Fibroblast of pulmonary artery (primary cell): ENCODE results near the gene KLHL26.

Source experiments
- DNase-seq: peaks from one replicate; pipeline ENCODE4 v3.0.0-alpha.2; 2010; ENCODE audit warnings: low read depth
- H3K4me3 ChIP-seq: replicated peaks from 2 replicates; pipeline ENCODE4 v1.5.1; 2011; ENCODE audit warnings: low read depth, mild to moderate bottlenecking, control low read depth, low read length, moderate library complexity
- CTCF ChIP-seq: IDR thresholded peaks from 2 replicates; pipeline ENCODE4 v1.5.1; 2011; ENCODE audit warnings: mild to moderate bottlenecking, control low read depth, low read length, inconsistent platforms; ENCODE audit errors: missing control alignments

Gene KLHL26

DNA sequence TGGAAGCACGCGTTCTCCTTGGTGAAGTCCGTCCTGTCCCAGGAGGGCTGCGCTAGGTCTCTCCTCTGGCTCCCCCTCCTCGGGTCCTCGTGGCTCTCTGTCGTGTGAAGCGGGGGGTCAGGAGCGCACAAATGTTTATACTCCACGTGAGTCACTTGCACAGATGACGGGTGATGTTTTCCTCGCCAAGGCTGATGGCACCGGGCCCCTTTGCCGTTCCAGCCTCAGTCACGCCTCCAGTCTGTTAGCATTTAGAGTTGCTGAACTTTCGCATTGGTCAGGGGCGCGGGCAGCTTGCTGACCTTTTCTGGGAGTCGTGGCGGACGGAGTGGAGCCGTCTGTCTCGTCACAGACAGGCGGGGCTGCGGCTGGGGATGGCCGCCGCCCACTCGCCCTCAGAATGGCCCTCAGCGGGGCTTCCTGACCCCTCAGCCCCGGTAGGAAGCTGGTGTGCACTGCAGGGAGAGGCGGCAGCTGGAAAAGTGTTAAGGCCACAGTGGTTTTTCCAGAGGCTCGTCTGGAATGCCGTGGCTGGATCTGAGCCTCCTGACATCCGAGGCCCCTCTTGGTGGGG is 13.7 kb downstream of the KLHL26 start:
- H3K4me3 ChIP-seq = no peak overlapping the region
- peak; percentile 69 for DNase-seq
- no peak for TF ChIP-seq CTCF

DNA sequence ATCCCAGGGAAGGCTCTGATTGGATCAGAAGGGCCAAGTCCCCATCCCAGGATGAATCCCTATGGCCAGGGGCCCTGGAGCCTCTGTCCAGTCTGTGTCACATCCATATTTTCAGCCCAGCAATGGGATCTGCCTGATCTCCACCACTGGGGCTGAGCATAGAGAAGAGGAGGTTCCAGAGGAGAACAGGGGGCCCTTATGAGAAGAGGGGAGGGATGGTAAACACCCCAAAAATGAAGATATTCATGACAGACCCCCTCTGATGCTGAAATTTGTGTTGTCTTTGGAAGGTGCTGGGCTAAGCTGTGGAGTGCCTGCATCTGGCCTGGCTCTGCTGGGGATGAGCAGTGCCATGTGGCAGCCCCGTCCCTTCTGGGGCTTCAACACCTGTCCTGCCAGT is 14.5 kb downstream of the KLHL26 start:
- no peak for TF ChIP-seq CTCF
- no peak for DNase-seq
- H3K4me3 ChIP-seq = no peak overlapping the region

- H3K4me3 ChIP-seq = no peak overlapping the region
- DNase-seq = no peak
- TF ChIP-seq CTCF = no peak
Measured at GRCh38 chr19:18651733-18652132, 14.9 kb downstream of the KLHL26 start.

DNA sequence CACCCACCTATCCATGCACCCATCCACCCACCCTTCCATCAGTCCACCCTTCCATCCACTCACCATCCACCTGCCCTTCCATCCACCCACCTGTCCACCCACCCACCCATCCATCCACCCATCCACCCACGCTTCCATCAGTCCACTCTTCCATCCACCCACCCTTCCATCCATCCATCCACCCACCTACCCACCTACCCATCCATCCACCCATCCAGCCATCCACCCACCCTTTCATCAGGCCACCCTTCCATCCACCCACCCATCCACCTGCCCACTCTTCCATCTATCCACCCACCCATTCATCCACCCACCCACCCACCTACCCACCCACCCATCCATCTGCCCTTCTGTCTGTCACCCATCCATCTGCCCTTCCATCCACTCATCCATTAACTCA is 17.0 kb downstream of the KLHL26 start:
- DNase-seq = no peak
- TF ChIP-seq CTCF = no peak
- H3K4me3 ChIP-seq = no peak overlapping the region

- DNase-seq = no peak
- H3K4me3 ChIP-seq = no peak overlapping the region
- no peak for TF ChIP-seq CTCF
Measured at GRCh38 chr19:18654469-18654868, 17.6 kb downstream of the KLHL26 start.

- no peak for TF ChIP-seq CTCF
- no peak for DNase-seq
- no peak overlapping the region for H3K4me3 ChIP-seq
Measured at GRCh38 chr19:18655173-18655844, 18.5 kb downstream of the KLHL26 start.
